GM20000 (cell line): ENCODE results near the gene LIMS1.
"Not testable (repeated sequence)": the region's sequence is repeated elsewhere in the genome, so short reads cannot be mapped to it uniquely, and the experiment has no call there.

Experiments
- DNase-seq: peaks from one replicate; pipeline ENCODE4 v3.0.0; 2012; ENCODE audit warnings: low spot score
- TF ChIP-seq, protein P1 (sequence below): IDR thresholded peaks from 2 replicates; pipeline ENCODE4 v1.5.1; 2012; ENCODE audit warnings: mild to moderate bottlenecking, control low read depth; ENCODE audit errors: extremely low read depth, missing control alignments

LIMS1 gene

GRCh38 chr2:108542071-108542470, 7.8 kb downstream of the LIMS1 start:
- TF ChIP-seq, protein P1, sequence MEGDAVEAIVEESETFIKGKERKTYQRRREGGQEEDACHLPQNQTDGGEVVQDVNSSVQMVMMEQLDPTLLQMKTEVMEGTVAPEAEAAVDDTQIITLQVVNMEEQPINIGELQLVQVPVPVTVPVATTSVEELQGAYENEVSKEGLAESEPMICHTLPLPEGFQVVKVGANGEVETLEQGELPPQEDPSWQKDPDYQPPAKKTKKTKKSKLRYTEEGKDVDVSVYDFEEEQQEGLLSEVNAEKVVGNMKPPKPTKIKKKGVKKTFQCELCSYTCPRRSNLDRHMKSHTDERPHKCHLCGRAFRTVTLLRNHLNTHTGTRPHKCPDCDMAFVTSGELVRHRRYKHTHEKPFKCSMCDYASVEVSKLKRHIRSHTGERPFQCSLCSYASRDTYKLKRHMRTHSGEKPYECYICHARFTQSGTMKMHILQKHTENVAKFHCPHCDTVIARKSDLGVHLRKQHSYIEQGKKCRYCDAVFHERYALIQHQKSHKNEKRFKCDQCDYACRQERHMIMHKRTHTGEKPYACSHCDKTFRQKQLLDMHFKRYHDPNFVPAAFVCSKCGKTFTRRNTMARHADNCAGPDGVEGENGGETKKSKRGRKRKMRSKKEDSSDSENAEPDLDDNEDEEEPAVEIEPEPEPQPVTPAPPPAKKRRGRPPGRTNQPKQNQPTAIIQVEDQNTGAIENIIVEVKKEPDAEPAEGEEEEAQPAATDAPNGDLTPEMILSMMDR: no peak
- DNase-seq: no peak

- TF ChIP-seq, protein P1: no peak
- DNase-seq: no peak
These were observed 13.3 kb downstream of the LIMS1 start for GRCh38 chr2:108547606-108548005.

DNA sequence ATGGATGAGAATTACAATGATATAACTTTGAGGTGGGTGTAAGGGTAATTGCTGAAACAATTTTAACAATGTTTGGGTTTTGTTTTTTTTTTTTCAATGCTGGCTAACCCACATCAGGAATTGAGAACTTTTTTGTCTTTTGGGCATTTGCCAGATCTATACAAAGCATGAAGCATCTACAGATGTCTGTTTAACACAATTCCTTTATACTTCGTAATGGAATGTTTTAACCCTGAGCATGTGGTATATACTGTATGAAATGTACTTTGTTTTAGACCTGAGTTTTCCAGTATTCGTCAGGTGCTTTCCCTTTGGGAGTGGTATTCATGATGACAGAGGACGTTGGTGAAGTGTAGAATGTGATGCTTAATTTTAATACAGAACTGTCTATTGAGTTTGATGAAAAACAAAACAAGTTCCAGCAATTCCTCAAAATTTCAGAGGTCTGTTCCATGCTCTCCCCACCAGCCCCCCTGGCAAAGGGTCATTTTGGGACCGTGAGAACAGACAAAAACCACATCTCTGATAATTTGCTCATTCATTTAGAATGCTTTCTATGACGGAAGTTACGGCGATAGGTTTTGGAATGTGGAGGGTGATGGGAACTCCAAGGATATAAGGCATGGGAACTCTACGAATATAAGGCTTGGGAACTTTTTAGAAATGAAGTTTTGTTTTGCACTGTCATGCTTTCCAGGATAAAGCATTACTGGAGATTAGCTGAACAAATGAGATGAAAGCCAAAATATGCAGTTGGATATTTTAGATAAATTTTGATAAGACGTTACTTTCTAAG, 14.1 kb downstream of the LIMS1 start:
- TF ChIP-seq, protein P1: no peak
- DNase-seq: no peak

- no peak for DNase-seq
- TF ChIP-seq, protein P1: no peak
These were observed 18.3 kb downstream of the LIMS1 start for GRCh38 chr2:108552566-108552965.

DNA sequence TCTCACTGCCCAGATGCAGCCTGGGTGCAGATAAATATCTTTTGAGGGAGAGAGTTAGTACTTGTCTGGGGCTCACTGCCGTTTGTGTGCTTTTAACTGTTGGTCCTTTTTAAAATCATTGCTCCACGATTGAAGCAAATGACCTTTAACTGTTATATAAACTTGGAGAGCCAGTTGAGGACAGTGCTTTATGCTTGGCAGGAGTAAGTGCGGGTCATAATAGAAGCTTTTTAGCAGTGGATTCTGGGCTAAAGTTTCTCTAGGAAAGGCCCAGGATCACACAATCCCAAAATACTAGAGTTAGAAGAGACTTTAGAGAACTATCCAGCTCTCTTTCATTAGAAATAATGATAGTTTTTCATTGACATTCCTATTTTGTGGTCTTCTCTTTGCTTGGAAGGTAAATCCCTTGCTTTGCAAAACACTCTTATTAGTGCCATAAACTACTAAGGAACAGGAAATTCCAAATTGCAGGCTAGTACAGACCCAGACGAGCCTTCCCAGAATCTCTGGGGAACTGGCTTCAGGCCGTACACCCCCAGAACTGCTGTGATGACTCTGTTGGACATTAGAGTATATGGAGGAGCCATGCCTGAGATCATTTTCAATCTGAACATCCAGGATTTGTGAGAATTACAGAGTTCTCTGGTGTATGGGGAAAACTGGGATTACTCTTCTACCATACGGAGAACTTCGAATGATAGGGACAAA, 19.1 kb downstream of the LIMS1 start:
- DNase-seq: no peak
- TF ChIP-seq, protein P1: no peak

- TF ChIP-seq, protein P1: no peak
- DNase-seq: no peak
These were observed 20.3 kb downstream of the LIMS1 start for GRCh38 chr2:108554528-108554927.

DNA sequence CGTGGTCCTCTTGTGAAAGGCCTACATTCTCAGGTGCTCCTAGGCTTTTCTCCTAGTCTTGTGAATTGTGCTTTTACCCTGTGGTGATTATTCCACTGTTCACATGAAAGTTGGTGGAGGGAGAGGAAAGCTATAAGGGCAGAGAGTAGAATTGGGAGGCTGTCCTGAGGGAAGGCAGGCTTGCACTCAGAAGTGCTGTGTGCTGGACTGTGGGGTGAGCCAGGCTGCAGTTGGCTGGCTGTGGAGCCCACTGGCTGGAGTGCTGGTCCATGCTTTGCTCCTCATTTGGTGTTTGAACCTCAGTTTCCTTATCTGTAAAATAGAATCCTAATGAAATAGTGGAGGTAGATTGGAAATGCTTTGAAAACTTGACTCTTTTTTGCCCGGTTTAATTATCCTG, 21.3 kb downstream of the LIMS1 start:
- DNase-seq: no peak
- TF ChIP-seq, protein P1: no peak

- not testable (repeated sequence) for DNase-seq
These were observed 22.3 kb downstream of the LIMS1 start for GRCh38 chr2:108556581-108556980.
